Endothelial cell of umbilical vein (primary cell): Measurements from ENCODE around the gene ZNF143. TPM values are rescaled to one million over a fixed set of nuclear protein-coding genes. Genes with fewer than 3 reads are reported as not detected.

Source experiments
- BruUV-seq: library from RNA; stranded (reverse); fragments of 400-500 nt; replicated peaks from 2 replicates; lab custom pipeline; 2021; lab: Mats Ljungman, UMichigan
- CTCF ChIA-PET: fragments of 300-600, 350-600 bp; sonication (Branson Sonifier 250); formaldehyde crosslinking; loops from one replicate; lab custom pipeline; 2021; ENCODE audit warnings: antibody characterized with exemption, inconsistent platforms; lab: Charles Lee
- POLR2A ChIA-PET: fragments of 300-600, 350-600 bp; sonication (Branson Sonifier 250); formaldehyde crosslinking; loops from one replicate; lab custom pipeline; 2021; ENCODE audit warnings: antibody characterized with exemption, inconsistent platforms; lab: Charles Lee
- DNase-seq: peaks from one replicate; pipeline ENCODE4 v3.0.0-alpha.2; 2011; ENCODE audit warnings: low read depth, low spot score
- FAIRE-seq: peaks from 2 replicates; lab custom pipeline; 2011; peaks lifted over from hg19 to GRCh38; lab: Jason Lieb, UNC
- H2AFZ ChIP-seq: 2 replicates; pipeline ENCODE4 v1.6.0; 2012; ENCODE audit warnings: low read depth, low read length, control low read depth, inconsistent platforms
- H3K27ac ChIP-seq: 2 replicates; pipeline ENCODE4 v1.5.1; 2011; ENCODE audit warnings: low read depth, mild to moderate bottlenecking, control low read depth, low read length, moderate library complexity; ENCODE audit not compliant: insufficient read depth
- H3K27me3 ChIP-seq, 2 experiments: 2 replicates each; pipeline versions ENCODE4 v1.6.0 to v1.6.1; 2011; ENCODE audit warnings: low read length in 2 of 2, mixed read lengths in 1 of 2; ENCODE audit not compliant: control insufficient read depth in 2 of 2, insufficient read depth in 2 of 2
- H3K36me3 ChIP-seq, 2 experiments: 2 replicates in 1 of 2; 3 replicates in 1 of 2; pipeline ENCODE4 v1.5.1; 2011; ENCODE audit warnings: low read length in 2 of 2, mild to moderate bottlenecking in 1 of 2, moderate library complexity in 1 of 2; ENCODE audit not compliant: control insufficient read depth in 2 of 2, insufficient read depth in 2 of 2; ENCODE audit errors: extremely low read depth in 1 of 2
- H3K4me1 ChIP-seq: 3 replicates; pipeline ENCODE4 v1.5.1; 2011; ENCODE audit warnings: mild to moderate bottlenecking, low read length; ENCODE audit not compliant: control insufficient read depth, insufficient read depth; ENCODE audit errors: extremely low read depth
- H3K4me2 ChIP-seq: 2 replicates; pipeline ENCODE4 v1.6.1; 2011; ENCODE audit warnings: low read length, control low read depth, mixed read lengths; ENCODE audit not compliant: insufficient read depth
- H3K4me3 ChIP-seq, 3 experiments: fragments of 200-600 bp in 1 of 3; sonication (generic), shearing (Covaris generic) in 1 of 3; replicated peaks in 1 of 3; 2 replicates each; pipeline ENCODE4 v1.5.1; 2011 to 2016; ENCODE audit warnings: control low read depth in 3 of 3, low read length in 3 of 3, mild to moderate bottlenecking in 2 of 3, inconsistent platforms in 1 of 3, low read depth in 1 of 3, moderate library complexity in 1 of 3; ENCODE audit not compliant: insufficient read depth in 1 of 3
- H3K79me2 ChIP-seq: 2 replicates; pipeline ENCODE4 v1.6.0; 2012; ENCODE audit warnings: low read length, inconsistent platforms; ENCODE audit not compliant: control insufficient read depth, insufficient read depth
- H3K9ac ChIP-seq: replicated peaks from 2 replicates; pipeline ENCODE3; 2011; ENCODE audit warnings: low read length, control low read depth; ENCODE audit not compliant: insufficient read depth; ENCODE audit errors: extremely low read depth
- H3K9me1 ChIP-seq: replicated peaks from 3 replicates; pipeline ENCODE4 v1.6.0; 2011; ENCODE audit warnings: mild to moderate bottlenecking, low read length; ENCODE audit not compliant: control insufficient read depth, insufficient read depth; ENCODE audit errors: extremely low read depth
- H3K9me3 ChIP-seq: replicated peaks from 2 replicates; pipeline ENCODE4 v1.5.1; 2012; ENCODE audit warnings: low read length, inconsistent platforms; ENCODE audit not compliant: control insufficient read depth, insufficient read depth
- H4K20me1 ChIP-seq: replicated peaks from 2 replicates; pipeline ENCODE3; 2011; ENCODE audit warnings: mild to moderate bottlenecking, low read length; ENCODE audit not compliant: control insufficient read depth, insufficient read depth; ENCODE audit errors: extremely low read depth
- CTCF ChIP-seq, 2 donors: IDR thresholded peaks; 1 replicate in 1 of 2; 2 replicates in 1 of 2; pipeline ENCODE4 v1.5.1; 2011; ENCODE audit warnings: low read length in 2 of 2, mild to moderate bottlenecking in 2 of 2, moderate library complexity in 2 of 2, control low read depth in 1 of 2, inconsistent platforms in 1 of 2, low read depth in 1 of 2; ENCODE audit not compliant: insufficient read depth in 1 of 2; ENCODE audit errors: extremely low read depth in 1 of 2
- EZH2 ChIP-seq: IDR thresholded peaks from 2 replicates; pipeline ENCODE4 v1.6.1; 2012; ENCODE audit warnings: borderline replicate concordance, low read depth, mild to moderate bottlenecking, moderate library complexity, low read length, inconsistent platforms; ENCODE audit not compliant: severe bottlenecking
- FOS ChIP-seq: IDR thresholded peaks from 2 replicates; pipeline ENCODE4 v1.6.1; 2011; ENCODE audit warnings: mild to moderate bottlenecking, low read length, moderate library complexity, borderline replicate concordance; ENCODE audit not compliant: insufficient read depth
- GATA2 ChIP-seq: IDR thresholded peaks from 2 replicates; pipeline ENCODE4 v1.7.0; 2011; ENCODE audit warnings: low read depth, mild to moderate bottlenecking, moderate library complexity, mixed read lengths, low read length; ENCODE audit not compliant: insufficient read length, insufficient read depth
- JUN ChIP-seq: IDR thresholded peaks from 2 replicates; pipeline ENCODE4 v1.6.1; 2011; ENCODE audit warnings: borderline replicate concordance, low read depth; ENCODE audit not compliant: insufficient read length, insufficient read depth
- MYC ChIP-seq: IDR thresholded peaks from one replicate; pipeline ENCODE4 v1.6.1; 2011; ENCODE audit warnings: mild to moderate bottlenecking, low read depth, low read length
- POLR2A ChIP-seq: IDR thresholded peaks from 2 replicates; pipeline ENCODE4 v1.6.1; 2012; ENCODE audit warnings: low read depth, mild to moderate bottlenecking, control low read depth, low read length
- POLR2AphosphoS5 ChIP-seq: IDR thresholded peaks from 2 replicates; pipeline ENCODE4 v1.6.1; 2012; ENCODE audit warnings: low read depth, mild to moderate bottlenecking, control low read depth, low read length, moderate library complexity; ENCODE audit not compliant: insufficient read depth
- dilution Hi-C: fragments of 300-500 bp; cut with MboI; formaldehyde crosslinking; loops from one replicate; pipeline ENCODE4 v1.15.0; 2019; ENCODE audit warnings: low sequenced_read_pairs; ENCODE audit not compliant: extremely low pct_ligation_motif_present
- intact Hi-C: fragments of 100-400 bp; cut with micrococcal nuclease; formaldehyde crosslinking; loops from one replicate; pipeline ENCODE4 v1.10.0; 2022
- polyA plus RNA-seq, 4 experiments: library from polyadenylated mRNA; depleted of rRNA in 3 of 4; stranded (reverse) in 3 of 4; unstranded in 1 of 4; fragments of >200 nt; gene quantifications; 2 replicates each; pipeline versions ENCODE4 v1.2.1 to v1.2.3, GENCODE V29; 2011 to 2012; ENCODE audit warnings: missing spikeins in 1 of 4
- total RNA-seq: library from RNA; stranded (reverse); gene quantifications from 2 replicates; pipeline ENCODE4 v1.2.3, GENCODE V29; 2021
- TF ChIP-seq, protein P1 (sequence below): IDR thresholded peaks from 2 replicates; pipeline ENCODE4 v1.6.1; 2011; ENCODE audit not compliant: insufficient read depth, insufficient read length

The ZNF143 gene
- total and polyA plus RNA-seq, 2 donors (not counting 3 experiments of a cell fraction or from before 2014, with no cell fraction given): 19.0 to 29.8 TPM

DNA sequence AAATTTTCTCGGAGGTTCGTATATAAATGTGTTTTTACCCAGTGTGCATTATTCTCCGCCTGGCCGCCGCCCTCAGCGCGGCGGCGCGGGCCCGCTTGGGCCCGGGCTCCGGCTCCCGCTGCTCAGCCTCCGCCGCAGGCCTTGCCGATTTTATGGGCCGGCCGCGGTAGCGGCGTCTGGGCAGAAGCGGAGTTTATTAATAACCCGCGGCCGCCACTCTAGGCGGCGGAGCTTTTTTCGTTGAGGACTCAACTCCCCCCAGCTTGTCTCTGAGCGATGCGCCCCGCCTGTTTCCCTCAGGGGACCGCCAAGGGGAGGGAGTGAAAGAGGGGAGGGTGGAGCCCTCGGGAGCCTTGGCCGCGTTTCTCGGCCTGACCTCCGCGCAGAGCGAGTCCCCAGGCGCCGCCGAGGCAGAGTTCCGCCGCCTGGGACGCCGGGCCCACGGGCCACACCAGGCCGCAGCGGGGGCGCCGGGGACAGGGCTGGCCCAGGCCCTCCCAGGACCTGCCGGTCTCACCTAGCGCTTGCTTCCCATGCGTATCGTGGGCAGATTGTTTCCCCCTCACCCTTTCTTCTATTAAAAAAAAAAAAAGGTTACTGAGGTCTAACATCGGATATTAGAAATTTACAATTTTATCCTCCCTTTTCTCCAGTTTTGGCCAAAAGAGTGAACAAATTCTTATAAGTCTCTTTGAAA lies 399 bp downstream of the ZNF143 start:
- intact Hi-C loops: loop anchor here (1.0 to 5.0 kb wide), 8 partner anchors 45 to 546 kb away; partner anchors contain the start of genes DENND5A and IPO7
- DNase-seq (peak; percentile 90), FAIRE-seq (no peak)
- H3K9me3 ChIP-seq: no peaks in the 10 kb centered on the region
- peak overlapping the region; percentile 49 to 93 (median 90) for H3K4me3 ChIP-seq
- ChIA-PET CTCF (interaction anchor here (0.8 to 1.5 kb wide), 3 partner anchors 26 to 45 kb away, joined by 3 to 8 read pairs (median 3); no protein-coding TSS in a partner anchor), POLR2A (interaction anchor here (0.6 to 2.1 kb wide), 20 partner anchors 9 to 843 kb away, joined by 3 to 7 read pairs (median 4); partner anchors contain the start of genes ADM and WEE1)
- no peaks in the 10 kb centered on the region for H4K20me1 ChIP-seq
- H3K27me3 ChIP-seq: no peaks in the 10 kb centered on the region
- peak overlapping the region; percentile 88 for H3K9ac ChIP-seq
- H3K79me2 ChIP-seq: peaks cover 39% of the 10 kb centered on the region
- H3K4me2 ChIP-seq: peak overlapping the region; percentile 100
- H3K4me1 ChIP-seq: peaks cover 15% of the 10 kb centered on the region
- dilution Hi-C loops: no loop called here
- H3K9me1 ChIP-seq: no peaks in the 10 kb centered on the region
- H2AFZ ChIP-seq: no peak overlapping the region
- BruUV-seq: TSS peak; percentile 75
- H3K27ac ChIP-seq: peak overlapping the region; percentile 89
- TF ChIP-seq JUN (no peak), EZH2 (no peak), POLR2A (peak; percentile 99), FOS (no peak), GATA2 (no peak), MYC (no peak), POLR2AphosphoS5 (peak; percentile 99), CTCF (IDR thresholded peaks at IDR 0.05; ENCODE audit: extremely low read depth in 1 of 2, insufficient read depth in 1 of 2, low read depth in 1 of 2, low read length in 2 of 2) (no peak)
- TF ChIP-seq, protein P1, sequence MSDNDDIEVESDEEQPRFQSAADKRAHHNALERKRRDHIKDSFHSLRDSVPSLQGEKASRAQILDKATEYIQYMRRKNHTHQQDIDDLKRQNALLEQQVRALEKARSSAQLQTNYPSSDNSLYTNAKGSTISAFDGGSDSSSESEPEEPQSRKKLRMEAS: no peak
- no peaks in the 10 kb centered on the region for H3K36me3 ChIP-seq
